Stimulated activated naive CD8-positive, alpha-beta T cell treated with anti-CD3 and anti-CD28 coated beads, Interleukin-15, amount 100 ng/mL, for 72 hours (primary cell): ENCODE data around the gene ARID1B.

Source experiments
- ATAC-seq: fragments of 150-1000 bp; cut with Tn5 transposase; 2 replicates; pipeline ENCODE4 v1.10.0; 2021; ENCODE audit warnings: mild to moderate bottlenecking, moderate library complexity
- DNase-seq, 2 donors: peaks; one replicate each; pipeline ENCODE4 v3.0.0; 2021 to 2022
- H3K27ac Mint-ChIP-seq, 2 donors: one replicate each; pipeline ENCODE4 v1.8.0; 2022; ENCODE audit warnings: mild to moderate bottlenecking in 2 of 2, mixed read lengths in 2 of 2, moderate library complexity in 2 of 2
- H3K27me3 Mint-ChIP-seq: one replicate; pipeline ENCODE4 v1.8.0; 2022; ENCODE audit warnings: mixed read lengths
- H3K4me1 Mint-ChIP-seq: one replicate; pipeline ENCODE4 v1.8.0; 2022; ENCODE audit warnings: mild to moderate bottlenecking, mixed read lengths
- H3K4me3 Mint-ChIP-seq, 2 donors: one replicate each; pipeline ENCODE4 v1.8.0; 2022; ENCODE audit warnings: mild to moderate bottlenecking in 2 of 2, mixed read lengths in 2 of 2, moderate library complexity in 1 of 2
- H3K9me3 Mint-ChIP-seq, 2 donors: one replicate each; pipeline ENCODE4 v1.8.0; 2022; ENCODE audit warnings: mixed read lengths in 2 of 2

The ARID1B gene

GRCh38 chr6:157047951-157048350 is 270.8 kb downstream of the ARID1B start:
- ATAC-seq, result no peak
- H3K27me3 Mint-ChIP-seq, result no peaks in the 10 kb centered on the region
- H3K4me1 Mint-ChIP-seq, result peaks cover 13% of the 10 kb centered on the region
- H3K27ac Mint-ChIP-seq, result no peak overlapping the region
- H3K9me3 Mint-ChIP-seq, result no peaks in the 10 kb centered on the region
- no peak for DNase-seq
- no peak overlapping the region for H3K4me3 Mint-ChIP-seq

- peaks cover 22% of the 10 kb centered on the region for H3K4me1 Mint-ChIP-seq
- DNase-seq (no peak), ATAC-seq (no peak)
- H3K27me3 Mint-ChIP-seq, result no peaks in the 10 kb centered on the region
- H3K27ac Mint-ChIP-seq, result peak overlapping the region; percentile 17 to 19
- H3K9me3 Mint-ChIP-seq, result no peaks in the 10 kb centered on the region
- no peak overlapping the region for H3K4me3 Mint-ChIP-seq
Observed at GRCh38 chr6:157049133-157049532, 272.0 kb downstream of the ARID1B start.

- no peak for DNase-seq
- peaks cover 36% of the 10 kb centered on the region for H3K4me1 Mint-ChIP-seq
- H3K27me3 Mint-ChIP-seq, result no peaks in the 10 kb centered on the region
- peak overlapping the region in 1 of 2 donors; percentile 68 for H3K27ac Mint-ChIP-seq
- H3K9me3 Mint-ChIP-seq, result peaks cover 0 to under 1% of the 10 kb centered on the region in 2 donors
- H3K4me3 Mint-ChIP-seq, result no peak overlapping the region
- ATAC-seq, result no peak
Observed at GRCh38 chr6:157050537-157051265, 273.5 kb downstream of the ARID1B start.

- peaks cover 0 to 5% of the 10 kb centered on the region in 2 donors for H3K9me3 Mint-ChIP-seq
Observed at GRCh38 chr6:157054531-157054979, 277.4 kb downstream of the ARID1B start.

GRCh38 chr6:157055863-157056262 is 278.7 kb downstream of the ARID1B start:
- Mint-ChIP-seq H3K4me3 (peak overlapping the region; percentile 81), H3K27ac (peak overlapping the region; percentile 98 to 99), H3K27me3 (no peaks in the 10 kb centered on the region)

More at GRCh38 chr6:157054531-157054979, 277.4 kb downstream of the ARID1B start:
- Mint-ChIP-seq H3K27me3 (no peaks in the 10 kb centered on the region), H3K27ac (peak overlapping the region; percentile 98 to 99), H3K4me1 (peaks cover 63% of the 10 kb centered on the region), H3K4me3 (peak overlapping the region; percentile 81)
- peak; percentile 58 to 71 for DNase-seq
- ATAC-seq, result peak; percentile 95

GRCh38 chr6:157056275-157056674 is 279.1 kb downstream of the ARID1B start:
- peak; percentile 56 for ATAC-seq
- H3K27ac Mint-ChIP-seq, result peak overlapping the region; percentile 98 to 99
- no peaks in the 10 kb centered on the region for H3K27me3 Mint-ChIP-seq
- DNase-seq, result peak; percentile 25 to 60
- H3K4me3 Mint-ChIP-seq, result peak overlapping the region; percentile 81
- H3K4me1 Mint-ChIP-seq, result peaks cover 65% of the 10 kb centered on the region
- H3K9me3 Mint-ChIP-seq, result peaks cover 0 to 5% of the 10 kb centered on the region in 2 donors

More at GRCh38 chr6:157055863-157056262, 278.7 kb downstream of the ARID1B start:
- ATAC-seq (no peak), DNase-seq (no peak)
- Mint-ChIP-seq H3K9me3 (peaks cover 0 to 5% of the 10 kb centered on the region in 2 donors), H3K4me1 (peaks cover 65% of the 10 kb centered on the region)

- Mint-ChIP-seq H3K27me3 (no peaks in the 10 kb centered on the region), H3K9me3 (peaks cover 0 to 5% of the 10 kb centered on the region in 2 donors), H3K27ac (peak overlapping the region in 1 of 2 donors; percentile 69), H3K4me1 (peaks cover 79% of the 10 kb centered on the region), H3K4me3 (no peak overlapping the region)
- peak; percentile 3 to 50 for DNase-seq
- ATAC-seq, result peak; percentile 25
Observed at GRCh38 chr6:157058574-157058973, 281.4 kb downstream of the ARID1B start.

GRCh38 chr6:157059781-157060180 is 282.6 kb downstream of the ARID1B start:
- Mint-ChIP-seq H3K27me3 (no peaks in the 10 kb centered on the region), H3K4me3 (no peak overlapping the region), H3K4me1 (peaks cover 77% of the 10 kb centered on the region), H3K27ac (no peak overlapping the region), H3K9me3 (peaks cover 0 to 5% of the 10 kb centered on the region in 2 donors)
- ATAC-seq (no peak), DNase-seq (no peak)

- H3K4me3 Mint-ChIP-seq, result no peak overlapping the region
- peak overlapping the region in 1 of 2 donors; percentile 61 for H3K27ac Mint-ChIP-seq
- DNase-seq, result no peak
- H3K9me3 Mint-ChIP-seq, result peaks cover 0 to 5% of the 10 kb centered on the region in 2 donors
- H3K4me1 Mint-ChIP-seq, result peaks cover 72% of the 10 kb centered on the region
- H3K27me3 Mint-ChIP-seq, result no peaks in the 10 kb centered on the region
- ATAC-seq, result no peak
Observed at GRCh38 chr6:157060440-157060952, 283.3 kb downstream of the ARID1B start.

GRCh38 chr6:157061770-157062594 is 284.8 kb downstream of the ARID1B start:
- no peaks in the 10 kb centered on the region for H3K27me3 Mint-ChIP-seq
- no peaks in the 10 kb centered on the region for H3K9me3 Mint-ChIP-seq
- no peak for DNase-seq
- peaks cover 72% of the 10 kb centered on the region for H3K4me1 Mint-ChIP-seq
- no peak for ATAC-seq
- H3K27ac Mint-ChIP-seq, result no peak overlapping the region
- H3K4me3 Mint-ChIP-seq, result no peak overlapping the region

GRCh38 chr6:157063176-157063905 is 286.2 kb downstream of the ARID1B start:
- H3K9me3 Mint-ChIP-seq, result no peaks in the 10 kb centered on the region
- H3K4me1 Mint-ChIP-seq, result peaks cover 84% of the 10 kb centered on the region
- H3K27me3 Mint-ChIP-seq, result no peaks in the 10 kb centered on the region
- ATAC-seq, result peak; percentile 15
- H3K4me3 Mint-ChIP-seq, result no peak overlapping the region
- DNase-seq, result no peak
- peak overlapping the region in 1 of 2 donors; percentile 54 for H3K27ac Mint-ChIP-seq

GRCh38 chr6:157063923-157064322 is 286.7 kb downstream of the ARID1B start:
- Mint-ChIP-seq H3K4me1 (peaks cover 84% of the 10 kb centered on the region), H3K27ac (peak overlapping the region in 1 of 2 donors; percentile 54), H3K27me3 (no peaks in the 10 kb centered on the region), H3K9me3 (no peaks in the 10 kb centered on the region), H3K4me3 (no peak overlapping the region)
- DNase-seq (no peak), ATAC-seq (no peak)

GRCh38 chr6:157064502-157064901 is 287.3 kb downstream of the ARID1B start:
- H3K4me1 Mint-ChIP-seq, result peaks cover 83% of the 10 kb centered on the region
- no peak overlapping the region for H3K4me3 Mint-ChIP-seq
- no peaks in the 10 kb centered on the region for H3K9me3 Mint-ChIP-seq
- no peak for DNase-seq
- no peak for ATAC-seq
- no peak overlapping the region for H3K27ac Mint-ChIP-seq
- H3K27me3 Mint-ChIP-seq, result no peaks in the 10 kb centered on the region

GRCh38 chr6:157065366-157065765 is 288.2 kb downstream of the ARID1B start:
- no peak overlapping the region for H3K4me3 Mint-ChIP-seq
- H3K9me3 Mint-ChIP-seq, result no peaks in the 10 kb centered on the region
- DNase-seq, result no peak
- ATAC-seq, result no peak
- peak overlapping the region in 1 of 2 donors; percentile 63 for H3K27ac Mint-ChIP-seq
- peaks cover 82% of the 10 kb centered on the region for H3K4me1 Mint-ChIP-seq
- H3K27me3 Mint-ChIP-seq, result no peaks in the 10 kb centered on the region
